GM21576 (cell line): ENCODE results near the gene CREBRF.
"Not testable (repeated sequence)": the region's sequence is repeated elsewhere in the genome, so short reads cannot be mapped to it uniquely, and the experiment has no call there.

Experiments
- ATAC-seq: cut with Tn5 transposase; IDR thresholded peaks from one replicate; pipeline ENCODE4 v1.9.1; 2021; ENCODE audit warnings: mild to moderate bottlenecking, moderate library complexity; ENCODE audit not compliant: unreplicated experiment

Gene CREBRF

GRCh38 chr5:173075970-173076369 lies 19.8 kb downstream of the CREBRF start:
- ATAC-seq: no peak

GRCh38 chr5:173076471-173076870 lies 20.3 kb downstream of the CREBRF start:
- ATAC-seq: not testable (repeated sequence)

DNA sequence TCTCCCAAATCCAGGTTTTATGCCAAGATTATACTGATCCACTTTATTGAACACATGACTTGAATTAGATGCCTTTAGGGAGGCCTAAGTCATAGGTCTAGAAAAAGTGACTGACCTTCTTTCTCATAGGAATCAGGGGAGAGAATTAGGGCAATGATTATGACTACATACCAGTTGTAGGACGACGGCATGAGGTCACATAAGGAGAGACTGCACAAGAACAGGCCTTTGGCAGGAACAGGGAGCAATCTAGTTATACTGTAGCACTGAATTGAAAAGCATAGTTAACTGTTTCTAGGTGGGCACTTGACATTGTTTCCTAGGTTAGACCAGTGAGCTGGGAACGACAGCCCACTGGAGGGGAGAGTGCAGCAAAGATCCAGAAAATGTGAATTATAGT lies 22.7 kb downstream of the CREBRF start:
- no peak for ATAC-seq

- no peak for ATAC-seq
These were observed 33.4 kb downstream of the CREBRF start for GRCh38 chr5:173089581-173089980.

DNA sequence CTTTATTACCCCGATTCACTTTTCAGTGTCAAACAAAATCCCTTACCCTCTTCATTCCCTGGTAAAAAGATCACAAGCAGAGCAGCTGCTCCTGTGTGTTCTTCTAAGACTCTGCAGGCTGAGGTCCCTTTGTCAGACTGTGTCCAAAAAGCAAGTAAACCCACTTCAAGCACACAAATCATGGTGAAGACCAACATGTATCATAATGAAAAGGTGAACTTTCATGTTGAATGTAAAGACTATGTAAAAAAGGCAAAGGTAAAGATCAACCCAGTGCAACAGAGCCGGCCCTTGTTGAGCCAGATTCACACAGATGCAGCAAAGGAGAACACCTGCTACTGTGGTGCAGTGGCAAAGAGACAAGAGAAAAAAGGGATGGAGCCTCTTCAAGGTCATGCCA lies 34.5 kb downstream of the CREBRF start:
- ATAC-seq: no peak

DNA sequence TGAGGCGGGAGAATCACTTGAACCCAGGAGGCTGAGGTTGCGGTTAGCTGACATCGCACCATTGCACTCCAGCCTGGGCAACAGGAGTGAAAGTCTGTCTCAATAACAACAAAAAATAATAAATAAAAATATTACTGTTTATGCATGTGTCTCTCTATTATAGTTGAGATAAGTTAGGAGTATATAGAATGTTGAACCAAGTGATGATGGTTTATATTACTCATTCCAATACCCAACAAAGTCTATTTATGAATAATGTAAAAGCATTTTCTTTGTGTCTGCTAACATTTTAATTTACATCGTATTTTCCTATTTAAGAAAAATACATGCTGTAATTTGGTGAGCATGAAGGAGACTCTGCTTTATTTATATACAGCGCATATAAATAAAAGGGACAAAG lies 35.8 kb downstream of the CREBRF start:
- no peak for ATAC-seq

- ATAC-seq: no peak
These were observed 37.5 kb downstream of the CREBRF start for GRCh38 chr5:173093606-173094005.

GRCh38 chr5:173094012-173094661 lies 38.0 kb downstream of the CREBRF start:
- no peak for ATAC-seq

GRCh38 chr5:173098787-173099186 lies 42.6 kb downstream of the CREBRF start:
- no peak for ATAC-seq

DNA sequence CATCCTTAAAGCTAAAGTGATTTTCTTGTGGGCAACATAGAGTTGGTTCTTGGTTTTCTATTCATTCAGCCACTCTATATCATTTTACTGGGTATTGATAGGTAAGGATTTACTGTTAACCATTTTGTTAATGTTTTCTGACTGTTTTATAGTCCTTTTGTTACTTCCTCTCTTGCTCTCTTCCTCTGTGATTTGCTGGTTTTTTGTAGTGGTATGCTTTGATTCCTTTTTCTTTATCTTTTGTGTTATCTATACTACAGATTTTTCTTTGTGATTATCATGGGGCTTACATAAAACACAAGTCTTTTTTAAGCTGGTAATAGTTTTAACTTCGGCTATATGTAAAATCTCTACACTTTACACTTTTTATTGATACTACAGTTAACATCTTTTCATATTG lies 43.3 kb downstream of the CREBRF start:
- no peak for ATAC-seq

DNA sequence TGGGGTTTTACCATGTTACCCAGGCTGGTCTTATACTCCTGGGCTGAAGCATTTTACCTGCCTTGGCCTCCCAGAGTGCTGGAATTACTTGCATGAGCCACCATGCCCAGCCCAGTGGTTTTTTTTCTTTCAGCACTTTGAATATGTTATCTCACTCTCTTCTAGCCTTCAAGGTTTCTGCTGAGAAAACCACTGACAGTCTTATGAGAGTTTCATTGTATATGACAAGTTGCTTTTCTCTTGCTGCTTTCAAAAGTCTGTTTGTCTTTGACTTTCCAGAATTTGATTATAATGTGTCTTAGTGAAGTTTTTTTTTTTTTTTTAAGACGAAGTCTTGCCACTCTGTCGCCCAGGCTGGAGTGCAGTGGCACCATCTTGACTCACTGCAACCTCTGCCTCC lies 45.1 kb downstream of the CREBRF start:
- ATAC-seq: no peak

GRCh38 chr5:173103411-173103810 lies 47.3 kb downstream of the CREBRF start:
- no peak for ATAC-seq

- no peak for ATAC-seq
These were observed 52.8 kb downstream of the CREBRF start for GRCh38 chr5:173108914-173109313.

DNA sequence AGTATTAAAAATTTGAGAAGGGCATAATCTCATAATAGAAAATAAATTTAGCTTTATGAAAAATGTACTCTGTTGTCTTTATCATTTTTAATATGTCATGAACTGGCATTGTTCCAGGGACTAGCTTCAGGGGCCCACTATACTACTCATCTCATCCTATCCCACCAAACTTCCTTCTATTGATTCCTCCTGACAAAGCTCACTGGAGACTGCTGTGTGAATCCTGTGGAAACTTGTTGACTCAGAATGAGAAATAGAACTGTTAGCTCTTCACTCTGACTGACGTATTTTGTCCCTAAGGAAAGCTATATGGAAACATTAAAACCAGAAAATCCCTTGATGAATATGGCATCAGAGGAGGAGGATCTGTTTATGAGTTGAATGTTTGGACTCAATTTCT lies 58.4 kb downstream of the CREBRF start:
- no peak for ATAC-seq

DNA sequence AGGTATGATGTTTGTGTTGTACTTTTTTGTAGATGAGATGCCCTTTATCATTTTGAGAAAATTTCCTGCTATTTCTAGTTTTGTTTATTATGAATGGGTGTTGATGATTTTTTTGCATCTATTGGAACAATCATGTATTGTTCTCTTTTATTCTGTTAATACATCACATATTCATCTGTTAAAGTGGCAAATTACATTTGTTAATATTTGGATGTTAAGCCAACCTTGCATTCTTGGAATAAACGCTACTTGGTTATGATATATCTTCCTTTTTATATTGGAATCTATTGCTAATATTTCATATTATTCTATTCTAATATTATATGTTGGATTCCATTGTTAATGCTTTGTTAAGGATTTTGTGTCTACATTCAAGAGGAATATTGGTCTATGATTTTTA lies 63.6 kb downstream of the CREBRF start:
- no peak for ATAC-seq

GRCh38 chr5:173123416-173123815 lies 67.3 kb downstream of the CREBRF start:
- no peak for ATAC-seq

- not testable (repeated sequence) for ATAC-seq
These were observed 76.0 kb downstream of the CREBRF start for GRCh38 chr5:173132166-173132565.

DNA sequence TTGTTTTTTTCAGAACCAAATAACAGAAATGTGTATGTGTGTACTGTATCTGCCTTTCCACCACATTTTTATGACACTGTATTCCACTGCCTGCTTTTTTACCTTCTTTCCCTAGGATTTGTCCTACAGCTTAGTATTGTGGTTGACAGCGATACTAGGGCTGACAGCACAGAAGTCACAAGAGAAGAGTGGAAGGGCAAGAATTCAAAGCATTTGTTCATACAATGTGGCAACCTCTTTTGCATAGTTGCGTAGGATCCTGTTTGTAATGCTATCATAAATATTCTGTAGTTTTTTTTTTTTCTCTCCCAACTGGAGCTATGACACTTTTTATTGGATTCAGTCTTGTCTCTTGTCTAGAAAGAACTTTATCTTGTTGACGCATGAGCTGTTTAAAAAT lies 82.6 kb downstream of the CREBRF start:
- ATAC-seq: no peak

DNA sequence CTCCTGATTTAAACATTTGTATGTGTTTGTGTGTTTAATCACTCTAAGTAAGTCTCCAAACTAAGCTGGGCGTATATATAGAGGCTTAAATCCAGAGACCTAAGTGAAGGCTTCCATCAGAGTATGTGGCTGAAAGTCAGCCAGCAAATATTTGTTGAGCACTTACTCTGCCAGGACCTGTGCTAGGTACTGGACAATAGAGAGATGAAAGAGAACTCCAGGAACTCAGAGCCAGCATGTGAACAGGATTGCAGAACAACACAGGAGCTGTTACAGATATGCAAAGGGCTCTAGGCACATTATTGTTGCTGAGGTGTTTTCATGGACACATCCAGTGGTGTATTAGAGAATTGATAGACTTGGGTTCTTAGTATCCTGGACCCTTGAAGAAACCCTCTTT lies 83.5 kb downstream of the CREBRF start:
- no peak for ATAC-seq

GRCh38 chr5:173140769-173141168 lies 84.6 kb downstream of the CREBRF start:
- no peak for ATAC-seq

GRCh38 chr5:173143567-173143966 lies 87.4 kb downstream of the CREBRF start:
- ATAC-seq: no peak

DNA sequence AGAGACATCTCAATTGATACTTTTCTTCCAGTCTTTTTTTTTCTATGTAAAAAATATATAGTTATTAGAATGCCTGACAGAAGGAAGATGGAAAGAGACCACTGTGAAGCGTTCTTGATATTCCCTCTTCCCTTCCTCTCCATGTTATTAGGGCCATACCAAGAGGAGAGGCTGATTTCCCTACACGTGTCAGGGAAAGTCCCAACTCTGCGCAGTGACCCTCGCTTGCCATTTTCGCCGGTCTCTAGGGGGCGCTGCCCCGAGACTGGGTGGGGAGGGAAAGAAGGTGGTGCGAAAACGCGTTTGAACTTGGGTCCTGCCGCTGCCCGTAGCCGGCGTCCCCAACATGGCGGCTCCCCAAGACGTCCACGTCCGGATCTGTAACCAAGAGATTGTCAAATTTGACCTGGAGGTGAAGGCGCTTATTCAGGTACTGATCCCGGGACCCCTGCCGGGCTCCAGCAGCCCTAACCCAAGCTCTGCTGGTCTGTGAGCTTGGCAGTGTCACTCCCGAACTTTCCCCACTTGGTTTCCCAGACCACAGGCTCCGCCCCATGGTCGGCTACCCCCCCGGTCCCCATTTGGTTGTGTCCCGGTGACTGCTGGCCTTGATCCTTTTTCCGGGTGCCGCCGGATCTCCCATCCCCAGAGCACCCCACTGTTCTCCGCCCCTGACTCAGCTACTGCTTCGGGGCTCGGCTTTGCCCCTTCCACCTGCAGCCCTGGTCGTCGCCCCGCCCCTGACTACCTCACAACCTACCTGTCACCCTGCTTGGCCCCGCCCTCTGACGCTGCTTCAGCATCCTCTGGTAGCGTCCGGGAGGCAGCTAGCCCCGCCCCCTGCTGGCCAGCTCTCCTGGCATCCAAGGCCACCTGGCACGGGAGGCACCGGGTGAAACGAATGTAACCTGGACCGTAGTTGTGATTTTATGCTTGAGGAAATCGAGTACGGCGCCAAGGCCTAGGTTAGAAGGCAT lies 88.3 kb downstream of the CREBRF start, which contains the start of gene BNIP1:
Gene BNIP1 (plus strand): TSS at position 332 of the 977 bp plus-strand sequence. CDS start 15 bp downstream, at position 347.
- ATAC-seq: peak; percentile 86
